Measurements from ENCODE around the gene CELF5.
A peak's percentile ranks its signal among the peaks of the same experiment; 100 is the strongest.

CELF5 gene

DNA sequence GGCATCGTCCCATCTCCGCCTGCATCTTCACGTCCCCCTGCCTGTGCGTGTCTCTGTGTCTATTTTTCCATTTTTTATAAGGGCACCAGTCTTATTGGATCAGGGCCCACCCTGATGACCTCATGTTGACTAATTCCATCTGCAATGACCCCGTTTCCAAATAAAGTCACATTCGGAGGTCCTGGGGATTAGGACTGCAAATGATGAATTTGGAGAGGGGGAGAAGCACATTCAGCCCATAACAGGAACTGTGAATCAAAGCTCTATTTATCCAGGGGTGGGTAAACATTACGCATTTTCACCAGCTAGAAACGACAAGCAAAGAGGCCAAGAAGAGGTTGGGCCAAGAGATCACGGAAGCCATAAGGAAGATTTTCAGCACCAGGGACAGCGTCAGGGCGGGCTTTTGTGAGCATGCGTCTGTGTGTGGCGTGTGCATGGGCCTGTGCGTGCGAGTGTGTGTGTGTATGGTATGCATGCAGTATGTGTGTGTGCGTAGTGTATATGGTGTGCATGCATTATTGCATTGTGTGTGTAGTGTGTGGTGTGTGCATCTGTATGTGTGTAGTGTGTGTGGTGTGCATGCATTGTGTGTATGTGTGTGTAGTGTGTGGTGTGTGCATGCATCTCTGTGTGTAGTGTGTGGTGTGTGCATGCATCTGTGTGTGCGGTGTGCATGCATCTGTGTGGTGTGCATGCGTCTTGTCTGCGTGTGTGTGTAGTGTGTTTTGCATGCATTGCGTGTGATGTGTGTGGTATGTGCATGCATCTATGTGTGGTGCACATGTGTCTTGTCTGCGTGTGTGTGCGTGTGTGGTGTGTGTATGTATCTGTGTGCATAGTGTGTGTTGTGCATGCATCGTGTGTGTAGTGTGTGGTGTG, 19.6 kb downstream of the CELF5 start:
- TF ChIP-seq CTCF (IDR thresholded peaks at IDR 0.05) = no peak
- TF ChIP-seq ZFX (IDR thresholded peaks at IDR 0.05; ENCODE audit: borderline replicate concordance) = no peak
- H3K27ac ChIP-seq = no peak overlapping the region

DNA sequence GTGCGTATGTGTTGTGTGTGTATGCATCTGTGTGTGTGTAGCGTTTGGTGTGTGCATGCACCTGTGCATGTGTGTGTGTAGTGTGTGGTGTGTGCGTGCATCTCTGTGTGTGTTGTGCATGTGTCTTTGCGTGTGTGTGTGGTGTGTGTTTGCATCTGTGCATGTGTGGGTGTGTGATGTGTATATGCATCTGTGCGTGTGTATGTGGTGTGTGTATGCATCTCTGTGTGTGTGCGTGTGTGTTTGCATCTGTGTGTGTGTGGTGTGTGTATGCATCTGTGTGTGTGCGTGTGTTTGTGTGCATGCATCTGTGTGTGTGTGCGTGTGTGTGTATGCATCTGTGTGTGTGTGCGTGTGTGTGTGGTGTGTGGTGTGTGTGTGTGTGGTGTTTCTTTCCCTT, 20.6 kb downstream of the CELF5 start:
- no peak for TF ChIP-seq ZFX (IDR thresholded peaks at IDR 0.05; ENCODE audit: borderline replicate concordance)
- TF ChIP-seq CTCF (IDR thresholded peaks at IDR 0.05) = no peak
- no peak overlapping the region for H3K27ac ChIP-seq

DNA sequence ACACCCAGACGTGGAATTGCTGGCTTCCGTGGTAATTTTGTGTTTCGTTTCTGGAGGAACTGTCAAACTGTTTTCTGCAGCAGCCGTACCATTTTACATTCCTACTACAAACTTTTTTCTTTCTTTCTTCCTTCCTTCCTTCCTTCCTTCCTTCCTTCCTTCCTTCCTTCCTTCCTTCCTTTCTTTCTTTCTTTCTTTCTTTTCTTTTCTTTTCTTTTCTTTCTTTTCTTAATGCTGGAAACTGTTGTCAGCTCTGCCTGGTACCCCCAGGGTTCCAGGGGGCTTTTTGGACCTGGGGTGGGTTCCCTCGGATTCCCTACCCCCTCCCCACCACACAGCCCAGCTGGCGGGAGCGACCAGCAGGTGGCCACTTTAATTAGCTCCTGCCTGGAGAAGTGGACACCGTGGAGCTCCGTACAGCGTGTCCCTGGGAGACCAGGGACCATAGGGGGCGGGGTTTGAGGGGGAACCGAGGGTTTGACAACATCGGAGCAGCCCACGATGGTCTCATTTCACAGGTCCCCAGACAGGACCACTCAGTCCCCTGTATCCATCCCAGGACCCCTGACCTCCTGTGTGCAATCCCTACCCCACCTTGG, 24.4 kb downstream of the CELF5 start:
- peak overlapping the region; percentile 39; the same call in 1 of the 2 replicates for H3K27ac ChIP-seq
- 0 out of 2 replicates have a peak, but pooled peaks have one; percentile 25 for TF ChIP-seq CTCF (IDR thresholded peaks at IDR 0.05)
- no peak for TF ChIP-seq ZFX (IDR thresholded peaks at IDR 0.05; ENCODE audit: borderline replicate concordance)

- H3K27ac ChIP-seq = no peak overlapping the region
- no peak for TF ChIP-seq CTCF (IDR thresholded peaks at IDR 0.05)
- TF ChIP-seq ZFX (IDR thresholded peaks at IDR 0.05; ENCODE audit: borderline replicate concordance) = no peak
Measured at GRCh38 chr19:3249408-3249807, 24.9 kb downstream of the CELF5 start.

DNA sequence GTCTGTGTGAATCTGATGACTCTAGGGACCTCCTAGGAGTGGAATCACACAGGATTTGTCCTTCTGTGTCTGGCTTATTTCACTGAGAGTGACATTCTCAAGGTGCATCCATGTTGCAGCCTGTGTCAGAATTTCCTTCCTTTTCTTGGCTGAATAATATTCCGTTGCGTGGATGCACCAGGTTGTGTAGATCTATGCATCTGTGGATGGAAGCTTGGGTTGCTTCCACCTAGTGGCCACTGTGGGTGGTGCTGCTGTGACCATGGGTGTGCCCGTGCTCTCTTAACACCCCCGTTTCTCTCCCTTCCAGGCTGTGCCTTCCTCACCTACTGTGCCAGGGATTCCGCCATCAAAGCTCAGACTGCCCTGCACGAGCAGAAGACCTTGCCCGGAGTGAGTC, 26.2 kb downstream of the CELF5 start:
- TF ChIP-seq CTCF (IDR thresholded peaks at IDR 0.05) (peak; percentile 60), ZFX (IDR thresholded peaks at IDR 0.05; ENCODE audit: borderline replicate concordance) (no peak)
- H3K27ac ChIP-seq = no peak overlapping the region

- TF ChIP-seq ZFX (IDR thresholded peaks at IDR 0.05; ENCODE audit: borderline replicate concordance) (no peak), CTCF (IDR thresholded peaks at IDR 0.05) (no peak)
- H3K27ac ChIP-seq = no peak overlapping the region
Measured at GRCh38 chr19:3251229-3251628, 26.8 kb downstream of the CELF5 start.

- no peak overlapping the region for H3K27ac ChIP-seq
- TF ChIP-seq ZFX (IDR thresholded peaks at IDR 0.05; ENCODE audit: borderline replicate concordance) (no peak), CTCF (IDR thresholded peaks at IDR 0.05) (no peak)
Measured at GRCh38 chr19:3252650-3253049, 28.2 kb downstream of the CELF5 start.

Measured in 22Rv1 (cell line).